Measurements from ENCODE around the gene ACTN2.

The ACTN2 gene

DNA sequence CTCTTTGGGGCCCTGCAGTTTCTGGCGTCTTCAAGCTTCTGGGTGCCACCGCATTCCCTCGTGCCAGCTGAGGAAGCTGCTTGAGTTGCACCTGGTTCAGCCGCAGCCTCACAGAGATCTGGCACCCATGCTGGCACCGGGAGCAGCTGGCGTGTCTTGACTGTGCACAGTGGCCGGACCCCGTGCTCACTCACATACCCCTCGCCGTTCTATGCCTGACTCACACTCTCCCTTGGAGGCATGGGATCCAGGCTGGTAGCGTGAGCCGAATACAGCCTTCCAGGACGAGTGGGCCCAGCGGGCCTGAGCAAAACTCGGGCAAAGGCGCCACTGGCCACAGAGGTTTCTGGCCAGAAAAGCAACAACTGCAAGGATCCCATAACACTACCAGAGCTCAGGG, 100.2 kb downstream of the ACTN2 start:
- no peak for DNase-seq

DNA sequence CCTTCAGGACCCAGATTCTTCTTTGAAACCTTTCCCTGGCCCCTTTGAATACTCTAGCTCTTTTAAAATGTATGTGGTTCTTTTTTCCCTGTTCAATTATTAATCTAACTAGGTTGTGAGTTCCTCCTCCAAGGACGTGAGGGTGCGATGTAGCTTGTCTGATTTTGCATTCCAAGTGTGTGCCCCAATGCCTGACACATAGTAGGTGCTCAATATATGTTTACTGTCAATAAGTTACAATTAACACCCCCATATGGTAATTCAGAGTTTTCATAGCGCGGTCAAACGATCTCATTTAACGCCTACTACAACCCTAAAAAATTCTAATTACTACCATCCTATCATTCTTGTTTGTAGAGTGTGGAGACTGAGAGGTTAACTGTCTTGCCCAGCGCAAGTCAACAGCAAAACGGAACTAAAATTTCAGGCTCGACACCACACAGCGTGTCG, 108.3 kb downstream of the ACTN2 start:
- DNase-seq, result no peak

DNA sequence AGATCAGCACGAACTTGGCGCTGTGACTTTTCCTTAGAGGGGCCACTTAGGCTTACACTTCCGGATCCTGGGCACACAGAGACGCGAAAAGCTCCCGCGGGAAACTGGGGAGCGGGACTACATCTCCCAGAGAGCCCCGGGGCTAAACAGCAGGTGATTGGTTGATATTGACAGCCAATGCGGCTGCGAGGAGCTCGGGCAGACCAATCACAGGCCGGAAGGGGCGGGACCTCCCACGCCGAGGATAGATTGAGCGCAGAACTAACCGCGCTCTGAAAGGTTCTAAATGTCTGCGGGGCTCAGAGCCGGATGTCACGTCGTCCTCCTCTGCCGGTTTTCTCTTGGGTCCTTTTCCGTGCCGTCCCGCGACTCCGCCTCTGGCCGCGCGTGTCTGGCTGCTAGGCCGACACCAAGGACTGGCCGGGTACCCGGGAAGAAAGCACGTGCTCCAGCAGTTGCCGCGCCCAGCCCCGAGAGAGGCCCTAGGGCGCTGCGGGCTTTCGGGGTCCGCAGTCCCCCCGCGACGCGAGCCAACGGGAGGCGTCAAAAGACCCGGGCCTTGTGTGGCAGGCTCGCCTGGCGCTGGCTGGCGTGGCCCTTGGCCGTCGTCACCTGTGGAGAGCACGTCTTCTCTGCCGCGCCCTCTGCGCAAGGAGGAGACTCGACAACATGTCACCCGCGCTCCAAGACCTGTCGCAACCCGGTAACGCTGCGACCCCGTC, 108.9 kb downstream of the ACTN2 start, which contains the start of gene MTR:
Gene MTR (plus strand): TSS at position 258 of the 722 bp plus-strand sequence. CDS start 412 bp downstream, at position 670.
- peak; percentile 98 for DNase-seq

DNA sequence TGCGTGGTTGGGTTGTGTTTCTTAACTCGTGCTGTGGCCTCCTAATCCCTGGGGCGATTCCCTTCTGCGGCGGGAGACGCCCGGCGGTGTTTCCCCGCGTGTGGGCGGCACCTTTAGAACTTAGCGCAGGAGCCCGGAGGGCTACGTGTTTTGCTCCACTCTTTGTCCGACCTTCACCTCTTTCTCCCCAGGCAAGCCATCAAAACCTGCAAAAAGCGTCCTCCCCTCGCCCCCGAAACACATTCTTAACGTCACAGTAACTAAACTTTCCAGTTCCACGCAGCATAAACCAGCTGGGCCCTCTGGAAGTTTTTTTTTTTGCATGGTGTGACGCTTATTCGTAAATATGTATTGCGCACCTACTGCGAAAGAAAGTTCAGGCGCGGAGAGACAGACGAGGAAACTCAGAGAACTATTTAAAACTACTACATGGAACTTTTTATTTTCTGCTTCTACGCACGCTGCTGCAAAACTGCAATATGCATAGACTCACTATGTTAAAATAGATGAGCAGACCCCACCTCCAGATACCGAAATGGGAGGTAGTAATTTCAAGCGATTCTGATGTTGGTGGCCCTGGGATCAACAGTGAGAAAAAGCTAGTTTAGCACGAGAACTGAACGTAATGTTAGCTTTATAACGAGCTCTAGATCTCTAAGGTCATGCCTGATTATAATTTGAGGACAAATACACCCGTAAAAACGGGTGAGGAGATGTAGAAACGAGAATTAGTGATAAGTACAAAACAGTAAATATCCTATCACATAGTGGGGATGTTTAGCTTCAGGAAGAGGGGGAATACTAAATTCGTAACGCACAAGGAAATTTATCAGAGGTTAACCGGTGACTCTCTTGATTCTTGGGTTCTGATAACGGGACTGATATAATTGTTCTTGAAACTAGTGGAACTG, 109.7 kb downstream of the ACTN2 start:
- DNase-seq, result no peak

DNA sequence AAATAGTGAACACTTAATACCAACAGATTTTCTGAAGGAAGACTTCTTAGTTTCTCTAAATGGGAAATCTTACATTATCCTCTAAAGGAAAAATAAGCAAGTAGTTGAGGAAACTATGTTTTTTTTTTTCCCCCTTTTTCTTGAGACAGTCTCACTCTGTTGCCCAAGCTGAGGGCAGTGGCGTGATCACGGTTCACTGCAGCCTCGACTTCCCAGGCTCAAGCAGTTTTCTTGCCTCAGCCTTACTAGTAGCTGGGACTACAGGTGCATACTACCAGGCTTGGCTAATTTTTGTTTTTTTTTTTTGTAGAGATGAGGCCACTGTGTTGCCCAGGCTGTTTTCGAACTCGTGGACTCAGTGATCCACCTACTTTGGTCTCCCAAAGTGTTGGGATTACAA, 112.7 kb downstream of the ACTN2 start:
- no peak for DNase-seq

DNA sequence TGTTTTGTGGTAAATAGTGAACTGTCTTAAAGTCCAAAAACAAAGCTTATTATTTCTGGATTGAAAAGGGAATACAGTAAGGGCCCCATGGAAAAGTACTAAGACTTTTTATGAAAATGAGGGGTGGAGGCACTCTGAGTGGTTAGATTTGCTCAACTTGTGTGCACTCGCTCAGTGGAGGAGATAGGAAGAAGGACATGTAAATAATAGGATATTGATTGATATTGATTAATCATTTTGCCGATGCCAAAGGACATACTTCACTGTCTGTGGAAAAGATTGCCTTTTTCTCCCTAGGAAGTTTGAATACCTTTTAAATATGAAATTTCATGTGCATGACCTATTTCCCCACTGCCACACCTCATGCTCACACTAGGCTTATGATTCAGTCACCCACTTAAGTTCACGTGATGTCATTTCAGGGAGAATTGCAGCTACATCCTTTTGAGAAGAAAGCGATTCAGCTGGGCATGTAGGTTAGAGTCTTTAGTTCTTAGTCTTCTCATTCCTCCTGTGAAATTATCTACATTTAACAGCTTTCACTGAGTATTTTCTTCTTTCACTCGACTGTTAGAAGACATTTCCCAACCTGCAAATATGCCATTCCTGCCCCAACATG, 113.8 kb downstream of the ACTN2 start:
- no peak for DNase-seq

DNA sequence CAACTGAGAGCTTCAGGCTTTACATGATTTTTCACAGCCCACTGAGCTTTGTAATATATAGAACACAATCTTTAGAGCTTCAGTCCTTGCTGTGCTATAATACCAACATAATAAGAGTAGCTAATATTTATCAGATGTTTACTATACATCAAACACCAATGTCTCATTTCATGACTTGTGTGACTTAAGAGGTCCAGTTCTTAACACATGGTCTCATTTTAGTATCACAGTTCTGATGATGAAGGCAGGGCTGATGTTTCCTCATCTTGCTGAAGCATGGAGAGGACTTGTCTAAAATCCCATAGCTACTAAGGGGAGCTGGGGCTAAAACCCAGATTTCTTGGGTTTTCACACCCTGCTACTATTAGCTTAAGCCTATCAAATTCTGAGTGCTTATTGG, 114.3 kb downstream of the ACTN2 start:
- no peak for DNase-seq

DNA sequence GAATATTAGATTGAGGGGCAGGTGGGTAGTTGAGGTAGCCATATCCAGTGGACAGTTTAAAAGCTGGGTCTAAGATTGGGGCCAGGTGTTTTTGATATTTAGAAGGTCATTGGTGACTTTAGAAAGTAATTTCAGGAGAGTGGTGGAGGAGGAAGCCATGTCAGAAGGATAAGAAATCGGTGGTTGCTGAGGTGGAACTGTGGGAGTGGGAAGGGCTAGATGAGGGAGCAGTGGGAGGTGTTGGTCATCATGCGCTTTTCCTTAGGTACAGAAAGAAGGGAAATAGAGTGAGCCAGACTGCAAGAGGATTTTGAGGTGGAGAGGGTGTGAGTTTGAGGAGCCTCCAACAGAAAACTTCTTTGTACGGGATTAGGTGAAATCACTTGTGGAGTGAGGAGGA, 116.0 kb downstream of the ACTN2 start:
- DNase-seq, result no peak

DNA sequence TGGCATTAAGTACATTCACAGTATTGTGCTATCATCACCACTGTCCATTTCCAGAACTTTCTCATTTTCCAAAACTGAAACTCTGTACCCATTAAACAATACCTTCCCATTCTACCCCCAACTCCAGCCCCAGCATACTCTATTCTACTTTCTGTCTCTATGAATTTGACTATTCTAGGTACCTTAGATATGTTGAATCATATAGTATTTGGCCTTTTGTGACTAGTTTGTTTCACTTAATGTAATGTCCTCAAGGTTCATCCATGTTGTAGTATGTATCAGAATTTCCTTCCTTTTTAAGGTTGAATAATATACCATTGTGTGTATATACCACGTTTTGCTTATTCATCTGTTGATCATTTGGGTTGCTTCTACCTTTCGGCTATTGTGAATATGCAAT, 120.3 kb downstream of the ACTN2 start:
- DNase-seq, result no peak

DNA sequence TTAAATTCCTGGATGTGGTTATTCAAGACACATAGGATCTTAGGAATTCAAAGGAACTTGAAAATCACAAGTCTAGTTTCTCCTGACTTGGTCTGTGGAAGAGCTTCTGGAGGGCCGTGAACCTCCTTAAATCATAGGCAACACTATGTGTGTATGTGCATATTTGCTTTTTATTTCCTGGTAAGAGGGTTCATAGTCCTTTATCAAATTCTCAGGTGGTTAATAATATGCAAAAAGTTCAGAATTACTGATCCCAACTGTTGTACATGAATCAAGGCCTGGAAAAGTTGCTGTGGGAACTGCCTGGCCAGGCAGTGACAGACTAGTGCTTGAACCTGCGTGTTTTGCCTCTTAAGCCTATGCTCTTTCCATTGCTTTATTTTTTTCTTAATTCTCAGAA, 121.7 kb downstream of the ACTN2 start:
- no peak for DNase-seq

DNA sequence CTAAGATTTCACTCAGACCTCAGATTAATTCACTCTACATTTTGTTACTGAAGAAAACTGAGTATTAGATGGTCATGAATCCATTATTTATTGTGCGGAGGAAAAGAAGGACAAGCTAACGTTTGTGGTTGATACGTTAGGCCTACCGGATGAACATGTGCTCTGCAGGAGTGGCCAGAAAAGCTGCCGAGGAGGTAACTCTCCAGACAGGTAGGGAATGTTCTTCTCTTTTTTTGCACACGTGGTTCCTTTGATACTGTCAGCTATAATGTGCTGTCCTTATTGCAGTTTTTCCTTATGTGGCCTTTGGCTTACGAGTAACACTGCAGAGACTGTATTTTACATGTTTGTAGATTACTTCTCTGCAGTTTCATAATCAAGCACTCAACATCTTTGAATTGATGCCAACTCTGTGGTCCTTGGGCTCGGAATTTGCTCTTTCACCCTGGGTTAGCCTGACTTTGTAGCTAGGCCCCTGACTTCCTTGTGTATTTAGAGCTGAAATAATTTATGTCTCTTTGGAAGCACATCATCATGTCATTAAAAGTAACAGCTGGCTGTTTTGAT, 122.3 kb downstream of the ACTN2 start:
- no peak for DNase-seq

DNA sequence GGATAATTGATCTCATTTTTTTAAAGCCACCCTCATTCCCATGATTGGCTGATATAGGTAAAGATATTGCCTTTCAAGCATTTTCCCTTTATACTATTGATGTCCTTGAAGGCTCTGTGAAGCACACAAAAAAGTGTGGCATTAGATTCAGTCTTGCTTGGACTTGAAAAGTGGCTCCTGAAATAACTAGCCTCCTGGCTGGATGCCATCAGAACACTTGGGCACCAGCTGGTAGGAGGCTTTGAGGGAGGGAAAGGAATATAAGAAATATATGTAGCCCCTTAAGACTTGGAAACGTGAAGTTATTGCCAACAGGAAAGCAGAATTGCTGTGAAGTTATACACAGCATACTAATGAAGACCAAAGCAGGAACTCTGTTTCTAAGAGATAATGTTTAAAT, 122.8 kb downstream of the ACTN2 start:
- DNase-seq, result no peak

DNA sequence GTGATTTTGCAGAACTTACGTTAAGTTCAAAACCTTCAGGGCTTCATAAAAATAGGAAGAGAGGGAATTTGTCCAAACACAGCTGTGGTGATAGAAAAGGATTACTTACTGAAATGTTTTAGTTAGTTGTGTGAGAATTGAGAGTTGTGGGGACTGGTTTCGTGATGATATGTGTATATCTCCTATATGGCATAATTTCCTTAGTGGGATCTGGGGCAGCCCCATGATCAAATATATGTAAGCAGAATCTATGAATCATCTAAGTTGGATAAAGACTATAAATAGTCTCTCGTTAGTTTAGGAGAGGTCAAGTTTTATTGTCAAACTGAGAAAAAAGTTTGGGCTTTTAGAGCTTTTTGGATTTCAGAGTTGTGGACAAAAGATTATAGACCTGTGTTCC, 123.7 kb downstream of the ACTN2 start:
- DNase-seq, result no peak

DNA sequence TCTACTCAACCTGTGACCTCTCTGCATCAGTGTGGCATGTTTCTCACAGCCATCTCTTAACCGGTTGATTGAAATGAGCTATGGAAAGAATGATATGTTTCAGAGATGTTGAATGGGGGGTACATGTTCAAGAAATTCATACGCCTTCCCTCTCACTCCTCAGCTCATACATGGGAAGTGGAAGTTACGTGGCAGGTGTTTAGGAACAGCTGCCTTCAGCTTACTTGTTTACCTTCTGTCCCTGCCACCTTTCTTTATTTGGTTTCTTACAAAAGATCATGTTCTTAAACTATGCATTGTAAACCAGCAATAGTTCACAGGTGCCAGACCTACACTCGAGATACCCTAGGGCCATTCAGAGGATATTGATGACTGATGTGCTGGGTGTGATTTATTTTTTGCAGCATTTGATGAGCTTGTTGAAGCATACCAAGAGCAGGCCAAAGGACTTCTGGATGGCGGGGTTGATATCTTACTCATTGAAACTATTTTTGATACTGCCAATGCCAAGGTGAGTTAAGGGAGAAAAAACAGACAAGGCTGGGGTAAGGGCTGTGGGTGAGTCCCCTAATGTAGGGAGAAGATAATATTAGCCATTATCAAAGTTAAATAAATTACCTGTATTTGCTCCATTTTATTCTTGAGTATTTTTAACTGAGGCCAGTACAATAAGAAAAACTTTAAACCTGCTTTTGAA, 126.2 kb downstream of the ACTN2 start:
- DNase-seq, result no peak
